NCI-H1694 treated with DMSO at 0.1 percent for 48 hours (cell line): Measurements from ENCODE around the gene IFT52.
"Not testable (repeated sequence)": the region's sequence is repeated elsewhere in the genome, so short reads cannot be mapped to it uniquely, and the experiment has no call there.

Experiments
- DNase-seq: peaks from one replicate; lab custom pipeline; 2025; lab: John Stamatoyannopoulos, UW

IFT52 gene

DNA sequence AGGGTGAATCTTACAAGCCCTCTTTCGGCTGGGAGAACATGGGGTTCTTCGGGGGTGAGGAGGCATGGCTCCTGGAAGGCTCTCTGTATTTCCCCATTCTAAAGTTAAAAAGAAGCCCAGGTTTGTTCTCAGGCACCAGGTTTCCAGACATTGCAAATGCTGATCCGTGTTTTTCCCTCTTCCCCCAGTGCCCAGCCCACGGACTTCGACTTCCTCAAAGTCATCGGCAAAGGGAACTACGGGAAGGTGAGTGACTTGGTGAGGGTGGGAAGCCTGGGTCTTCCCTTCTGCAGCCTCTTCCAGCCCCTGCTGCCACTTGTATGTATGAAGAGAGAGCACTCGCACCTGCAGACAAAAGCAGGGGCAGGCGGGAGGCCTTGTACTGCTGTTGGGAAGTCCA lies 23.3 kb upstream of the IFT52 start:
- DNase-seq: no peak

DNA sequence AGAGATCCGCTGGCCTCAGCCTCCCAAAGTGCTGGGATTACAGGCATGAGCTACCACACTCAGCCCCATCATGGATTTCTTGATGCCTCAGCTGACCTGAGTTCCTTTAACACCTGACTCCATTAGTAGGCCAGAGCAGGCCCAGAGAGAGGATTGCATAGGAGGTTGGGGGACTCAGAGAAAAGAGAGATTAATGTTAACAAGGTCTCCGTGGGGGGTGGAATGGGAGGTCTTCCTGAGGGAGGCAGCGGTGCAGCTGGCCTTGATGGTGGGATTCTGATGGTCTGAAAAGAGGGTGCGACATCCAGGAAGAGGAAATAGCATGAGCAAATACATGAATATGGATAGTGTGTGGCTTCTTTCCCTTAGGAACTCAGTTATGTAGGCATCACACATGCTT lies 22.0 kb upstream of the IFT52 start:
- DNase-seq: no peak

DNA sequence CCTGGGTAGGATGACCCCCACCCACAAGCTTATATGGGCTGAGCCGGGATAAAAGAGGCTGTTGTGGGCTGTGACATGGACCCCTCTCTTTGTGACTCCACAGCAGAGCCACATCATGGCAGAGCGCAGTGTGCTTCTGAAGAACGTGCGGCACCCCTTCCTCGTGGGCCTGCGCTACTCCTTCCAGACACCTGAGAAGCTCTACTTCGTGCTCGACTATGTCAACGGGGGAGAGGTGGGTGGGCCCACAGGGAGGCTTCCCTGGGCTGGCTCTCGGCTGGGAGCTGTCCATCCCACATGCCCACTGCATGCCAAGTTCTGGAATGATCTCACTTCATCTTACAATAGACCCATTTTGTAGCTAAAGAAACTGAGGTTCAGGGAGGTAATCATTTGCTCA lies 21.5 kb upstream of the IFT52 start:
- DNase-seq: no peak

DNA sequence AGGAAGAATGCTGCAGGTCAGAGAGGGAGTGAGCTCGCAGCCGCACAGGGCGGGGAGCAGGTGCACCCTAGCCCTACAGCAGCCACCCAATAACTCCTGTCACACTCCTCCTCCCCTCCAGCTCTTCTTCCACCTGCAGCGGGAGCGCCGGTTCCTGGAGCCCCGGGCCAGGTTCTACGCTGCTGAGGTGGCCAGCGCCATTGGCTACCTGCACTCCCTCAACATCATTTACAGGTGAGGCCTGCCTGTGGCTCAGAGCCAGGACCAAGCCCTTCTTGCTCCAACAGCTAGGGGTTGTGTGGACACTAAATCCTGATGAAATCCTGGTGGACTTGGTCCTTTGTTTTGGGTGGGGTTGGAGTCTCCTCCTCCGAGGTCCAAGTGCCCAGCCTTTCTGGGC lies 20.2 kb upstream of the IFT52 start:
- DNase-seq: no peak

DNA sequence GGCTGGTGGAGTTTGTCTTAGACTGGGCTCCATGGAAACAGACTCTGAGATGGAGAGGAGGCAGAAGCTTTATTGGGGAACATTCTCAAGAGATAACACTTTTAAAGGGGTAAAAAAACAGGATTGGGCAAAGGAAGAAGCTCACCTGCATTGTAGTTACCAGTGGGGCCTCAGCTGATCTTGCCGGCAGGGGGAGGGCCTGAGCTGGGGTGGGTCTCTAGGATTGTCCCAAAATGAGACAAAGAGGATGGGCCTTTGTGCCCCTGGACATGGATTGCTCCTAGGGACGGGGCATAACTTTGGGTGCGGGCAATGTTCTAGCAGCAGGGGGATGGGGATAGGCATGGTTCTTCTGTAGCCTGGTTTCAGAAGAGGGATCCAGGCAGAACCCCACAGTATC lies 19.4 kb upstream of the IFT52 start:
- DNase-seq: no peak

DNA sequence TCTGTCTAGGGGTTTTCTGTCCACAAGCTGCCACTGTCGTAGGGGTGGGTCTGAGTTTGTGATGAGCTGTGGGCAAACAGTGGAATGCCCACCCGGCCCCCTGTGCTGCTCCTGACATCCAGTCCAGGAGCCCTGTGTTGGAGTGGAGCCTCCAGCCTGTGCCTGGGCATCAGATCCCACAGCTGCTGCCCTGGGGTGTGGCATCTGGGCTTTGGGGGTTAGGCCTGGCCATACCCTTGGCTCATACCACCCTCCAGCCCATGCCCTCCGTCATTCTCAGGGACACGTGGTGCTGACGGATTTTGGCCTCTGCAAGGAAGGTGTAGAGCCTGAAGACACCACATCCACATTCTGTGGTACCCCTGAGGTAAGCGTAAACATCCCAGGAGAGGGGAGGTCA lies 19.0 kb upstream of the IFT52 start:
- DNase-seq: no peak

DNA sequence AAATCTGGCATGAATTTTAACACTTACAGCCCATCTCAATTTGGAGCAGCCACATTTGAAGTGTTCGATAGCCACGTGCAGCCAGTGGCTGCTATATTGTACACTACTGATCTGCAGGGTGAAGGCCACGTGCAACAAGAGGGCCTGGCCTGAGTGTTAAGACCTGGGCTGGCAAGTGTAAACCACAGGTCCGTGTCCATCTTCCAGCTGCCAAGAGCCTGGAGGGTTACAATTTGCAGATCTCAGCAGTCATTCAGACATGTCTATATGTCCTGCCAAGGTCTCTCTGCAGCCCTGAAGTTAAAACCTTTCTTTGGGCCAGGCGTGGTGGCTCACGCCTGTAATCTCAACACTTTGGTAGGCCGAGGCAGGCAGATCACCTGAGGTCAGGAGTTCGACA lies 17.8 kb upstream of the IFT52 start:
- no peak for DNase-seq

DNA sequence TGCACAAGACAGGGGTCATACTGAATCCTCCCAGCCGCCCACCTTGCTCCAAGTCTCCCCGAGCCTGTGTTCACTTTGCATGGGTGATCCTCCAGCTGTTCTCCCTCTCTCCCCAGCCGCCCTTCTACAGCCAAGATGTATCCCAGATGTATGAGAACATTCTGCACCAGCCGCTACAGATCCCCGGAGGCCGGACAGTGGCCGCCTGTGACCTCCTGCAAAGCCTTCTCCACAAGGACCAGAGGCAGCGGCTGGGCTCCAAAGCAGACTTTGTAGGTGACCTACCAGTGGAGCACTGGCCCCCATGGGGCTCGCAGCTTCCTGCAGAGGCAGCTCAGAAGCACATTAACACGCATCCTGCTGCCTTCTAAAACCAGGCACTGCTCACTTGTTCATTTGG lies 14.6 kb upstream of the IFT52 start:
- no peak for DNase-seq

DNA sequence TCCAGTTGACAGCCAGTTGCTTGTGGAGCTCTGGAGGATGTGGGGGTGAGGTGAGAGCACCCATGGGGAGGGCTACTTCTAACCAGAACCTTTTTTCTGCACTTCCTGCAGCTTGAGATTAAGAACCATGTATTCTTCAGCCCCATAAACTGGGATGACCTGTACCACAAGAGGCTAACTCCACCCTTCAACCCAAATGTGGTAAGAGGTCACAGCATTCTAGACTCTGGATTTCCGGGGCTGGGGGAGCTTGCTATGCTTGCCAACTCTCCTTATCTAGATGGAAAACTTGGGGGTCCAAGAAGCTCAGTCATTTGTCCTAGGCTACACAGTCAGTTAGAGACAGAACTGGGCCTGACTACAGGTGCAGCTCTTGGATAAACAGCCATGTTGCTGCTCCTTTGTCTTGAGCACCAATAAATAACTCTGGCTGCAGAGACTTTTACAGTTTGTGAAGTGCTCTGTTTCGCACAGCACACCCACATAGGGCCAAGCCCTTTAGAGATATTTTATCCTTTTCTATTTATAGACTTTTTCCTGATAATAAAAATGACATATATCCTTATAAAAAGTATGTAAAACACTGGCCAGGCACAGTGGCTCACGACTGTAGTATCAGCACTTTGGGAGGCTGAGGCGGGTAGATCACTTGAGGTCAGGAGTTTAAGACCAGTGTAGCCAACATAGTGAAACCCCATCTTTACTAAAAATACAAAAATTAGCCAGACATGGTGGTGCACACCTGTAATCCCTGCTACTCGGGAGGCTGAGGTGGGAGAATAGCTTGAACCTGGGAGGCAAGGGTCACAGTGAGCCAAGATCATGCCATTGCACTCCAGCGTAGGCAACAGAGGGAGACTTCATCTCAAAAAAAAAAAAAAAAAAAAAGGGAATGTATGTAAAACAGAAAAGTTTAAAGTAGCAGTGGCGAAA lies 10.6 kb upstream of the IFT52 start:
- no peak for DNase-seq

DNA sequence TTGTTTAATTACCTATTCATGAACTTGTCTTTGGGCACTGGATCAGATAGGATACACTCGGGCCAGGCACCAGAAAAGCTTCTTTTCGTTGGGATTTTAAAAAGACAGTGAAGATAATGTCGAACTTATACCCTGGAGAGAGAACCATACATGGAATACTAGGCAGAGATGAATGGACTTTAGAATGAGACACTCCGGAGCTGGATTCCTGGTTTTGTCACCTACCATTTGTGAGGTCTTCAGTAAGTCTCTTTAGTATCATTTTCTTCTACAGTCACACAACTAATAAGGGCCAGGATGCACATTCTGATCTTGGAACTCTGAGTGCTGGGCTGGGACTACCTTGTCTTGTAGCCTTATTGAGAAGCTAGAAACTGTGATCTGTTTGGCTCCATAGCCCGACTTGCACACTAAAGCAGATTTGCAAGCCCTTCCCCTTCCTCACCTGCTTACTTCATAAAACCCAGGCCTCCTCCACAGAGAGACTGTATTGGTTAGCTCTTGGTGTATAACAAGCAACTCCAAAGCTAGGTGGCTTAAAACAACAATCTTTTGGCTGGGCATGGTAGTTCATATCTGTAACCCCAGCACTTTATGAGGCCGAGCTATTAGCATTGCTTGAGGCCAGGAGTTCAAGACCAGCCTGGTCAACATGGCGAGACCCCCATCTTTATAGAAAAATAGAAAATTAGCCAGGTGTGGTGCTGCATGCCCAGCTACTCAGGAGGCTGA lies 7.4 kb upstream of the IFT52 start:
- DNase-seq: no peak

DNA sequence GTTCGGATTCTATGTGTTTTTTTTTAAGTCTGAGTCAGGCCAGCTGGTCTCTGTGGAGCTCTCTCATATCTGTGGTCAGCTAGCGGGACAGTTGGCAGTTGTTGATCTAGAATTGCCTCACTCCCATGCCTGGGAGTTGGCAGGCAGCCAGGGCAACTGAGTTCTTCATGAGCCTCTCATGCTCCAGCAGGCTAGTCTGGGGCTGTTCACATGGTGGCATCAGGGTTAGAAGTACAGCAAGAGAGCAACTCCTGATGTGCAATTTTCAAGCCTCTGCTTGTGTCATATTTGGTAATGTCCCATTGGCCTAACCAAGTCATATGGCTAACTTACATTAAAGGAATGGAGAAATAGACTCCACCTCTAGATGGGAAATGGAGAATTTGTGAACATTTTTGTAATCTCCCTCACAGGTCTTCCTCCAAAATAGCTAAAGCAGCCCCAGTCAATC lies 6.7 kb upstream of the IFT52 start:
- peak; percentile 0 for DNase-seq

DNA sequence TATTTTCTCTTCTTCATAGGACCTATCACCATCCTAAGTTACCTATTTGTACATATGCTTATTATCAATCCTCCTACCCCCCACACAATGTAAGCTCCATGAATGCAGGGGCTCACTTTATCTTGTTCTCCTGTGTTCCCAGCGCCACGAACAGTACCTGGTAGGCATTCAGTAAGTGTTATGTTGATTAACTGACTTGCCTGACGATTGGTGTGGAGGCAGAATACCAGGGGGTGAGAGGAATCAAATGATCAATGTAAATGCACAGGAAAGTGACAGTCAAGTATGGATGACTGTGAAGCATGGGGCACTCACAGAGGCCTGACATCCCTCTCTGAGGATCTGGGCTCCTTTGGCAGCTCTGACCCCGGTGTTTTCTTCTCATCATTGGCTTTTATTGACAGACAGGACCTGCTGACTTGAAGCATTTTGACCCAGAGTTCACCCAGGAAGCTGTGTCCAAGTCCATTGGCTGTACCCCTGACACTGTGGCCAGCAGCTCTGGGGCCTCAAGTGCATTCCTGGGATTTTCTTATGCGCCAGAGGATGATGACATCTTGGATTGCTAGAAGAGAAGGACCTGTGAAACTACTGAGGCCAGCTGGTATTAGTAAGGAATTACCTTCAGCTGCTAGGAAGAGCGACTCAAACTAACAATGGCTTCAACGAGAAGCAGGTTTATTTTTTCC lies 6.1 kb upstream of the IFT52 start:
- DNase-seq: no peak

DNA sequence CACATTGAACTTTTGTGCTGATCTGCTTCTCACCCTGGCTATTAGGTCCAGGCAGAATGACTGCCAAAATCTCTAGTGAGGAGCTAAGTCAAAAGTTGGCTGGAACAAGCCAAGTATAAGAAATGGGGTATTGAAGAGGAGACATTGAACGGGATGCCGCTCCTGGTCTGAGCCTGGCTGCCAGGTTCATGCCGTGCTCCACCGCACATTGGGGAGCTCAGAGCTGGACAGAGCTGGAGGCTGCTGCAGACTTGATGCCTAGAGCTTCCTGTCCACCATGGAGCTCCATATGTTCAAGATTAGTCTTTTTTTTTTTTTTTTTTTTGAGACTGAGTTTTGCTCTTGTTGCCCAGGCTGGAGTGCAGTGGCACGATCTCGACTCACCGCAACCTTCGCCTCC lies 4.1 kb upstream of the IFT52 start:
- DNase-seq: no peak

DNA sequence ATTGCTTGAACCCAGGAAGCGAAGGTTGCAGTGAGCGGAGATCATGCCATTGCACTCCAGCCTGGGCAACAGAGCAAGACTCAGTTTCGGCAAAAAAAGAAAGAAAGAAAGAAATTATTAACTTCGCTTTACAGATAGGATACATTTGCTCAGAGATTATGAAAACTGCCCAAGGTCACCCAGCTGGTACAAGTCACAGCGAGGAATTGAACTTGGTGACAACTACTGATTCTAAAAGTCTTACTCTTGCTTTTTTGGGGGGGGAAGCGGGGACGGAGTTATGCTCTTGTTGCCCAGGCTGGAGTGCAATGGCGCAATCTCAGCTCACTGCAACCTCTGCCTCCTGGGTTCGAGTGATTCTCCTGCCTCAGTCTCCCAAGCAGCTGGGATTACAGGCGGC lies 2.2 kb upstream of the IFT52 start:
- DNase-seq: not testable (repeated sequence)

DNA sequence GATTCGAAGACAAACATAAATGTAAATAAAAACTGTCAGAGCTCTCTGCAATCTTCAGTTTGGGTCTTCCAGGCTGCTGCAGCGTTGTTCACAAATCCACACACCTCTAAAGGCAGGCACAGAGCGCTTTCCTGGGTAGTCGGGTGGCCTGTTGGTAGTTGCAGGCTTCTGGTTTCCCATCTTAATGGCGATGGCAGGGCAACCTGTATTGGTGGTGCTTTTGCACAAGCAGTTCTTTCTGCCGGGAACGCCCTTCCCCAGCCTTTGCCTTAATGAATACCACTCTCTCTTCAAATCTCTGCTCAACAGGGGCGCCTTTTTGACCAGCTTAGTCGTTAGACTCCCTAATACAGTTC lies 723 bp upstream of the IFT52 start:
- peak; percentile 12 for DNase-seq

DNA sequence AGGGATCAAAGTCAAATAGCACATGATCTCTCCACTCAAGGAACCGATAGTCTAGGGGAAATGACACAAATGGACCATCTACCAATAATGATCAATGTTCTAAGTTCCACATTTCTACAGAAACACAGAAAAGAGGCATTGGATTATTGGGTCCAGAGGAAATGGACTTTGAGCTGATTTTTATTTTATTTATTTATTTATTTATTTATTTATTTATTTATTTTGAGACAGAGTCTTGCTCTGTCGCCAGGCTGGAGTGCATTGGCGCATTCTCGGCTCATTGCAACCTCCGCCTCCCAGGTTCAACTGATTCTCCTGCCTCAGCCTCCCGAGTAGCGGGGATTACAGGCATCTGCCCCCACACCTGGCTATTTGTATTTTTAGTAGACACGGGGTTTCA lies 11.2 kb downstream of the IFT52 start:
- not testable (repeated sequence) for DNase-seq

DNA sequence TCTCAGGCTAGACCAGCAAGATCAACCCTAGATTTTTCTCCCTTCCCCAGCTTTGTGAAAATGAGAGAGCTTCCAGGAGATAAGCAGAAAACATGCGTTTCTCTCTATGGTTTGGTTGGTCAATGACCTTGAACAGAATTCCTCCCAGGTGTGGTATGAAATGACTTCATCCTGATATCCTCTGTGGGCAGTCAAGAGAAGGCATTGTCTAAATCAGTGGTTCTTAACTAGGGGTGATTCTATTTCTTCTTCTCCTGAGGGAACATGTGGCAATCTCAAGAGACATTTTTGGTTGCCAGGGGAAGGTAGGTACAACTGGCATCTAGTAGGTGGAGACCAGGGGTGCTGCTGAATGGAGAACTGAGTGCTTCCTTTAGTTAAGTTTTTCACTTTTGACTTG lies 12.4 kb downstream of the IFT52 start:
- no peak for DNase-seq

DNA sequence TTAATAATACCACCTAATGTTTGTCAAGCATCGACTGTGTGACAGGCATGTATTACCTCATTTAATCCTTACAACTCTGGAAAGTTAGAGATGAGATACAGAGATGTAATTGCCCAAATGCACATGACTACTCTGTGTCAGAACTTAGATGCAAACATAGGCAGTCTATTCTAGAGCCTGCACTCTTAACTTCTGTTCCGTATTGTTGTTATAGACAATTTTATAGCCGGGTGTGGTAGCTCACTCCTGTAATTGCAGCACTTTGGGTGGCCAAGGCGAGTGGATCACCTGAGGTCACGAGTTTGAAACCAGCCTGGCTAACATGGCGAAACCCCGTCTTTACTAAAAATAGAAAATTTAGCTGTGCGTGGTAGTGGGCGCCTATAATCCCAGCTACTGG lies 15.0 kb downstream of the IFT52 start:
- no peak for DNase-seq

DNA sequence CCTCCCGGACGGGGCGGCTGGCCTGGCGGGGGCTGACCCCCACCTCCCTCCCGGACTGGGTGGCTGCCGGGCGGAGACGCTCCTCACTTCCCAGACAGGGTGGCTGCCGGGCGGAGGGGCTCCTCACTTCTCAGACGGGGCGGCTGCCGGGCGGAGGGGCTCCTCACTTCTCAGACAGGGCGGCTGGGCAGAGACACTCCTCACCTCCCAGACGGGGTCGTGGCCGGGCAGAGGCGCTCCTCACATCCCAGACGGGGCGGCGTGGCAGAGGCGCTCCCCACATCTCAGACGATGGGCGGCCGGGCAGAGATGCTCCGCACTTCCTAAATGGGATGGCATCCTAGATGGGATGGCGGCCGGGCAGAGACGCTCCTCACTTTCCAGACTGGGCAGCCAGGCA lies 16.5 kb downstream of the IFT52 start:
- not testable (repeated sequence) for DNase-seq

DNA sequence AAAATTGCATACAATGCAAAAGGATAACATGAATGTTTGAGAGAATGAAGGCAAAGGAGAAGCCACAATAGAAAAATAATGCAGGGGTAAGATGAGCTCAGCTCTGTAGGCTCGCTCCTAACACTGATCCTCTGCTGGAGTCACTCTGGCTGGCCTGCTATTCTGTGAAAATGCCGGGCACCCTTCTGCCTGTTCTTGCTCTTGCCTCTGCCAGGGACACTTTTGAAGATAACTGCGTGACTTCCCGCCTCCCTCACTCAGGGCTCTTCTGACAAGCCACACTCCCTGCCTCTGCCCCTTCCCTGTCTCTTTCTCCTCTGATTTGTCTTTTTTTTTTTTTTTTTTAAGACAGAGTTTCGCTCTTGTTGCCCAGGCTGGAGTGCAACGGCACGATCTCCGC lies 40.9 kb downstream of the IFT52 start:
- no peak for DNase-seq

DNA sequence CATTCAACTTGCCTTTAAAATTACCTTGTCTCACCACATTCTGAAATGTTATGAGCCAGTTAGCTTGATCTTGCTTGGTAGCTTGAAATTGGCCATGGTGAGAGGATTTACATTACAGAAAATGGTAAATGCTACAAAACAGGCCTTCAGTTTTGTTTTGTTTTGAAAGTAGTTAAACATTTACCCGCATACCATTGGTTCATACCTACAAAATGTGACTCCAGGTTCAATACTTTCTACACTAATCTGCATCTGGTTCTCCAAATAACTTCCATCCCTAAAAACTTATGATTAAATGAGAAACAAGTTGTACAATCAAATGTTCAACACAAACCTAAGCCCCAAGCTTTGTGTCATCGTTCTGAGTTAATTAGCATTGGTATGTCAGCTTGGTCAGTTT lies 45.7 kb downstream of the IFT52 start:
- no peak for DNase-seq

DNA sequence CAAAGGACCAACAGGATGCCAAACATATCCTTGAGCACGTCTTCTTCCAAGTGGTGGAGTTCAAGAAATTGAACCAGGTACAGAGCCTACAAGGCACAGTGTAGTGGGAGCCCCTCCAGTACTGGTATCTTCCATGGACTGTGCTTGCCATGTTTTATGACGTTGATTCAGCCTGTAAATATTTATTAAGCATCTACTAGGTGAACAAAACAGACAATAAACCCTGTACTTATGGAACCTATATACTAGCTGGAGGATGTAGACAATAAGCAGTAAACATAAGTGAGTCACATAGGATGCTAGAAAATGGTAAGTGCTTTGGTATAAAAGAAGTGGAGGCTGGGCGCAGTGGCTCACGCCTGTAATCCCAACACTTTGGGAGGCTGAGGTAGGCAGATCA lies 51.8 kb downstream of the IFT52 start:
- DNase-seq: no peak

DNA sequence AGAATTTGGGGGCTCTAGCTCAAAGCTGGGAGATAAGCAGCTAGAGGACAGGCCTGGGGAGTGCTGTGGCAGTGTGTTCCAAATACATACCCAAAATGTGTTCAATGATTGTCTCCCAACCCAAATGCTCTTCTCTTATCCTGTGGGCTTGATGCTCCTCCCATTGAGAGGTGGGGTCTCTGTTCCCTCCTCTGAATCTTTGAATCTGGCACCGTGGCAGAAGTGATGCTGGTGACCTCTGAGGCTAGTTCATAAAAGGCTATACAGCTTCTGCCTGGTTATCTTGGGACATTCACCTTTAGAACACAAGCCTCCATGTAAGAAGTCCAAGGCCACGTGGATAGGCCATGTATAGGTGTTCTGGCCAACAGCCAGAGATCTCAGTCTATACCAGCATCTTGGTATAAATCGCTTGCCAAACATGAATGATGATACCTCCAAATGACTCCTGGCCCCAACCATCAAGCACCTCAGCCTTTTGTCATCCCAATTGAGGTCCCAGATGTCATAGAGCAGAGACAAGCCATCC lies 60.3 kb downstream of the IFT52 start:
- no peak for DNase-seq
